Measurements from ENCODE around the gene BAIAP2L1. TPM values are rescaled to one million over a fixed set of nuclear protein-coding genes. Genes with fewer than 3 reads are reported as not detected.

BAIAP2L1 gene
- total and polyA plus RNA-seq, 2 donors (not counting 1 experiment from before 2014, with no cell fraction given) = 3.1 to 5.3 TPM

- Histone ChIP-seq H3K9me3 (ENCODE audit: control insufficient read depth, insufficient read depth, low read depth, low read length) (no peaks in the 10 kb centered on the region), H3K4me3 (replicated peaks in 1 of 4; ENCODE audit: control extremely low read depth in 1 of 4, insufficient read depth in 1 of 4, low read depth in 3 of 4, low read length in 4 of 4) (no peak overlapping the region), H3K36me3 (ENCODE audit: control insufficient read depth, insufficient read depth, low read length) (no peaks in the 10 kb centered on the region), H3K79me2 (ENCODE audit: control insufficient read depth, insufficient read depth, low read length) (no peaks in the 10 kb centered on the region), H3K27ac (ENCODE audit: insufficient read depth, low read length) (no peak overlapping the region), H3K9ac (ENCODE audit: insufficient read depth, low read length) (no peak overlapping the region), H4K20me1 (ENCODE audit: control insufficient read depth, extremely low read depth, insufficient read depth, low read length) (no peaks in the 10 kb centered on the region), H2AFZ (ENCODE audit: low read length) (no peak overlapping the region), H3K4me2 (ENCODE audit: extremely low read depth, insufficient read depth, low read length) (no peak overlapping the region), H3K4me1 (ENCODE audit: control insufficient read depth, extremely low read depth, insufficient read depth, low read length) (no peaks in the 10 kb centered on the region), H3K27me3 (ENCODE audit: control insufficient read depth, insufficient read depth, low read length) (no peaks in the 10 kb centered on the region)
- DNase-seq (ENCODE audit: low read depth in 2 of 2) = no peak
- TF ChIP-seq CTCF (conservative IDR thresholded peaks at IDR 0.05 in 1 of 2, IDR thresholded peaks at IDR 0.05 in 1 of 2; ENCODE audit: low read depth in 1 of 2, low read length in 2 of 2) (no peak), EZH2 (IDR thresholded peaks at IDR 0.05; ENCODE audit: low read length, missing control alignments) (no peak)
Observed at GRCh38 chr7:98338441-98338840, 62.4 kb downstream of the BAIAP2L1 start.

GRCh38 chr7:98335411-98335977 is 65.4 kb downstream of the BAIAP2L1 start:
- H3K9ac ChIP-seq (ENCODE audit: insufficient read depth, low read length) = no peak overlapping the region
- no peaks in the 10 kb centered on the region for H3K9me3 ChIP-seq (ENCODE audit: control insufficient read depth, insufficient read depth, low read depth, low read length)
- H3K27ac ChIP-seq (ENCODE audit: insufficient read depth, low read length) = no peak overlapping the region
- H3K4me2 ChIP-seq (ENCODE audit: extremely low read depth, insufficient read depth, low read length) = no peak overlapping the region
- DNase-seq (ENCODE audit: low read depth in 2 of 2) = no peak
- no peak overlapping the region for H3K4me3 ChIP-seq (replicated peaks in 1 of 4; ENCODE audit: control extremely low read depth in 1 of 4, insufficient read depth in 1 of 4, low read depth in 3 of 4, low read length in 4 of 4)
- H2AFZ ChIP-seq (ENCODE audit: low read length) = no peak overlapping the region
- H3K79me2 ChIP-seq (ENCODE audit: control insufficient read depth, insufficient read depth, low read length) = no peaks in the 10 kb centered on the region
- no peaks in the 10 kb centered on the region for H4K20me1 ChIP-seq (ENCODE audit: control insufficient read depth, extremely low read depth, insufficient read depth, low read length)
- H3K36me3 ChIP-seq (ENCODE audit: control insufficient read depth, insufficient read depth, low read length) = no peaks in the 10 kb centered on the region
- no peak for TF ChIP-seq EZH2 (IDR thresholded peaks at IDR 0.05; ENCODE audit: low read length, missing control alignments)
- TF ChIP-seq CTCF (conservative IDR thresholded peaks at IDR 0.05 in 1 of 2, IDR thresholded peaks at IDR 0.05 in 1 of 2; ENCODE audit: low read depth in 1 of 2, low read length in 2 of 2) = no peak
- no peaks in the 10 kb centered on the region for H3K27me3 ChIP-seq (ENCODE audit: control insufficient read depth, insufficient read depth, low read length)
- no peaks in the 10 kb centered on the region for H3K4me1 ChIP-seq (ENCODE audit: control insufficient read depth, extremely low read depth, insufficient read depth, low read length)

GRCh38 chr7:98334081-98334480 is 66.8 kb downstream of the BAIAP2L1 start:
- Histone ChIP-seq H3K27ac (ENCODE audit: insufficient read depth, low read length) (no peak overlapping the region), H3K4me2 (ENCODE audit: extremely low read depth, insufficient read depth, low read length) (no peak overlapping the region), H3K79me2 (ENCODE audit: control insufficient read depth, insufficient read depth, low read length) (no peaks in the 10 kb centered on the region), H3K4me1 (ENCODE audit: control insufficient read depth, extremely low read depth, insufficient read depth, low read length) (no peaks in the 10 kb centered on the region), H3K9me3 (ENCODE audit: control insufficient read depth, insufficient read depth, low read depth, low read length) (no peaks in the 10 kb centered on the region), H3K9ac (ENCODE audit: insufficient read depth, low read length) (no peak overlapping the region), H3K27me3 (ENCODE audit: control insufficient read depth, insufficient read depth, low read length) (no peaks in the 10 kb centered on the region), H3K4me3 (replicated peaks in 1 of 4; ENCODE audit: control extremely low read depth in 1 of 4, insufficient read depth in 1 of 4, low read depth in 3 of 4, low read length in 4 of 4) (no peak overlapping the region), H3K36me3 (ENCODE audit: control insufficient read depth, insufficient read depth, low read length) (no peaks in the 10 kb centered on the region), H2AFZ (ENCODE audit: low read length) (no peak overlapping the region), H4K20me1 (ENCODE audit: control insufficient read depth, extremely low read depth, insufficient read depth, low read length) (no peaks in the 10 kb centered on the region)
- TF ChIP-seq CTCF (conservative IDR thresholded peaks at IDR 0.05 in 1 of 2, IDR thresholded peaks at IDR 0.05 in 1 of 2; ENCODE audit: low read depth in 1 of 2, low read length in 2 of 2) (no peak), EZH2 (IDR thresholded peaks at IDR 0.05; ENCODE audit: low read length, missing control alignments) (no peak)
- DNase-seq (ENCODE audit: low read depth in 2 of 2) = no peak
